HG02798 (cell line): ENCODE measurements around the gene TIRAP.
"Not testable (repeated sequence)": the region's sequence is repeated elsewhere in the genome, so short reads cannot be mapped to it uniquely, and the experiment has no call there.

Experiments
- ATAC-seq: cut with Tn5 transposase; IDR thresholded peaks from one replicate; pipeline ENCODE4 v1.9.1; 2021; ENCODE audit warnings: mild to moderate bottlenecking; ENCODE audit not compliant: unreplicated experiment, poor library complexity

The TIRAP gene

DNA sequence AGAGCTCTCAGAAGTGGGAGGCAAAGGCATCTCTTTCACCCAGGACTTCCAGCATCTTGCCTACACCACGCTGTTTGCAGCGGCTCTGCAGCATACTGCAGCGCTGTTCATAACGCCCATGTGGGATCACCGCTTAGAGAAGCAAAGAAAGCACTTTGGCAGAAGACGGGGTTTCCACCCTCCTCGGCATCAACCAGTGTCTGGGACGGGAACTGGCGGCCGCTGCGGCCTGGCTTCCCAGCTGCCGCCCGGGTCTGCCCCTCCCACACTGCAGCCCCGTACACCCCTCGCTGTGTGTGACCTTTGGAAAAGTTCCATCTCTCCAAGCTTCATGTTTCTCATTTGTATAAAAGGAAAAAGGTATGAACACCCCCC is 545 bp upstream of the TIRAP start:
- no peak for ATAC-seq

DNA sequence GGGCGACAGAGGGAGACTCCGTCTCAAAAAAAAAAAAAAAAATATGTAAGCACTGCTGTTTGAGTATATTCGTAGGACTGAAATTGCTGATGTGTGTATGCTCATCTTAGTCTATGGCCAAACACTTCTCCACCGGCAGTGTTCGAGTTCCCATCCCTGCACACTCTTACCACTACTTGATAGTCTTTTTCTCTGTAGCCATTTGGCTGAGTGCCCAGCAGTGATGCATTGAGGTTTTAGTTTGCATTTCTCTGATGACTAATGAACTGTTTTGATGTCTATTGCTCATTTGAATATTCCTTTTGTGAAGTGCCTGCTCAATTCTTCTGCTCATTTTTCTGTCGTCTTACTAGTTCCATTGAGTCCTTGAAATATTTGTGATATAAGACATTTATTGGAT is 1.9 kb downstream of the TIRAP start:
- peak; percentile 63 for ATAC-seq

DNA sequence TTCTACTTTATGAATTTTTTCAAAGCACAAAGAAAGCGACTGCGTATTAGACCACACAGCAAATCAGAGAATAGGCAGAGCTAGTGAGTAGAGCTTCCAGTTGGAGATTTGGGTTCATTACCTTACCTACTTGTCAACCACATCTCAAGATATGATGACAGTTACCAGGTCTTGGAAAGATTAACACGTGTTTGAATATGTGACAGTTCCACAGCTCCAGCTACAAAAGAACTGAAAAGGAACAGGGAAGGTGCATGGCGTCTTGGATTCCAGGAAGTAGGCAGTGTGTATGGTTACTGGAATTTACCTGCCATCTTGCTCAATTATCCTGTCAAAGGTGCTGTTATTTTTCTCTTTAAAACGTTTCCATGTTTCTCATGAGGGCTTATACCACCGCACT is 5.3 kb downstream of the TIRAP start:
- ATAC-seq: no peak

DNA sequence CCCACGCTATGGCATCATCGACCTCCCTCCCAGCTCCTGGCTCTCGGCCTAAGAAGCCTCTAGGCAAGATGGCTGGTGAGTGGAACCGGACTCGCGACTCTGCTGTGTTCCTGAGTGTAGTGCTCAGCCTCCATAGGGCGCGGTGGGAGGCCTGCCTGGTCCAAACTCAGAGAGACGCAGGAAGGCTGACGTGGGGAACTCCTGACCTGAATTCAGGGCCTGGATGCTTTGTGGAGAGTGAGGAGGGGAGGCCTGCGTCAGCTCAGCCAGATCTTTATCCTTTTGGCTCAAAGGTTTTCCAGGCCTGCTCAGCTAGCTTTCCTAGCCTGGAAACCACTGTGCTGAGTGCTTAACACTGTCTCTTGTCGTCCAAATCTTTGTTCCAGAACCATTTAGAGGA is 8.0 kb downstream of the TIRAP start:
- ATAC-seq: no peak

DNA sequence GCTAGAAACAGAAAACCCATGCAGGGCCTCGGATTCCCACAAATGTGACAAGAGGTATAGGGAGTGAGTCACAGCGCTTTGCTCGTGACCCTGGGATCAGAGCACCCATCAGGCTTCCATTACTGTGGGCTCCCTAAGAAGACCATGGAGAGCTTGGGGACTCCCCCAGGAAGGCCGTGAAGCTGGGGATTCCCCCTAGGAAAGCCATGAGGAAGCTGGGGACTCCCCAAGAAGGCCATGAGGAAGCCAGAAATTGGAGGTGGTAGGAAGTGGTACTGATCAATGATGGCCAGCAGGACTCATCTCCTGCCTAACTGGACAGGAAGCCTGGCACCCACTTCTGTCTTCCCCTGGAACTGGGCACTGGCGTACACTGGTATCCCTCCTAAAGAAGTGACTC is 10.8 kb downstream of the TIRAP start:
- peak; percentile 47 for ATAC-seq

DNA sequence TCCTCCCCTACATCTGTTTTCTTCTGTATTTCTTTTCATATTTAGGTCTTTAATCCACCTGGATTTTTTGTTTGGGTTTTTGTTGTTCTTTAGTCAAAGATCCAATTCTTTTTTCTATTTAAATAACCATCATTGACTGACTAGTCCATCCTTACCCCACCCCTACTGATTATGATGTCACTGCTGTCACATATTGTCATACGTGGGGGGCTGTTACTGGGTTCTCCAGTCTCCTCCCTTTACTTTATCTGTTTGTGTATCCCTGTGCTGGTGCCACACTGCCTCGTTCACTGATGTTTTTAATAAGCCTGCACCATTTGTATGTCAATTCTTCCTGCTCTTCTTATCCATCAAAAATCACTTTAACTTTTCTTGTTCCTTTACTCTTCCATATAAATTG is 14.1 kb downstream of the TIRAP start:
- no peak for ATAC-seq

DNA sequence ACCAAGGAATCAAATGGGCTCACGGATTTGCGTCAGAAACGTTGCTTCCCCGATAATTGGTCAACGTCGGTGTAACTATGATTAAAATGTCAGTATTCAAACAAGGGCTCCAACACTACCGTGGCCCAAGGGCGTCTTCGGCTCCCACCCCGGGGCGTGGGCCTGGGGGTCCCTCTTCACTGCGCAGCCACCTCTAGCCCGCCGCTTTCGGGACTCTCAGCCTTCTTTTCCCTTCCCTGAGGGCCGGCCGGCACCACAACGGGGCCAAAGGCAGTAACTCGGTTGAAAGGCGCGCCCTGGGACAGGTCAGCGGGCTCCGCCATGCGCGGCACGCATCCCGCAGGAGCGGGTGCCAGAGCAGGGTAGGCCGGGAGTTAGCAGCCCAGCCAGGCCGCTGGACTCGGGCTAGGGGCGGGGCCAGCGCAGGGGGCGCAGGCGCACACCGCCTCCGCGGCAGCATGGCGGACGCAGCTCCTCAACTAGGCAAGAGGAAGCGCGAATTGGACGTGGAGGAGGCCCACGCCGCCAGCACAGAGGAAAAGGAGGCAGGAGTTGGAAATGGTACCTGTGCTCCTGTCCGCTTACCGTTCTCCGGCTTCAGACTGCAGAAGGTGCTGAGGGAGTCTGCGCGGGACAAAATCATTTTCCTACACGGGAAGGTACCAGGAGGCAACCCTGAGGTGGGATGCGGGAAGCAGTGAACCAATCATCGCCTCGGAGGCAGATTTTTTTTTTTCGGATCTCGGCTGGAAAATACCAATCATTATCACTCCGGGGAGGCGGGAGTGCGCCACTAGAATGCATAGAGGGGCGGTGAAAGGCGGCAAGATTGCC is 20.9 kb downstream of the TIRAP start, which contains the start of gene DCPS:
Gene DCPS (plus strand): TSS at position 438 of the 834 bp plus-strand sequence. CDS start 21 bp downstream, at position 459.
- peak; percentile 92 for ATAC-seq

DNA sequence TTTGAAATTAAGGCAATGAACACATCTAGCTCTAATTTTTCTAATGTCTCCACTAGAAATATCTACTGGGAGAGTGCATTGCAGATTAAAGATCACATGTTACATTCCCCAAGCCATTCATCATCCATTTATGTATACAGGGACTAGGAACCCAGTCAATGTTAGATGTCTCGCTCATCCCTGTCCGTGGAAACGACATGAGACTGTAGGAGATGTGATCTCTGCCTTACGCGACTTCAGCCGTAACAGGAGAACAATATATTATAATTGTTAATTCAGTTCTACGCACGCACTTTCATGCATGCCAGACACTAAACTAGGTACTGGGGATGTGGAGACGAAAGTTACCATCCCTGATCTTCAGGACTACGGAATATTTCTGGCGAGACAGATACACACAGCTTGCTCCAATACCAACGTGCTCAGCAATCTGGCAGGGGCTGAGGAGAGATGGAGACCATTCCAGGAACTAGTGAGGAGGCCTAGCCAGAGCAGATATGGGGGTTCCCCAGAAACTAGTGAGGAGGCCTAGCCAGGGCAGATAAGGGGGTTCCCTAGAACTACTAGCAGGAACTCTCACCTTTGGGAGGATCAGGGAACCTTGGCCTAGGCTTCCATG is 21.7 kb downstream of the TIRAP start:
- ATAC-seq: peak; percentile 29

DNA sequence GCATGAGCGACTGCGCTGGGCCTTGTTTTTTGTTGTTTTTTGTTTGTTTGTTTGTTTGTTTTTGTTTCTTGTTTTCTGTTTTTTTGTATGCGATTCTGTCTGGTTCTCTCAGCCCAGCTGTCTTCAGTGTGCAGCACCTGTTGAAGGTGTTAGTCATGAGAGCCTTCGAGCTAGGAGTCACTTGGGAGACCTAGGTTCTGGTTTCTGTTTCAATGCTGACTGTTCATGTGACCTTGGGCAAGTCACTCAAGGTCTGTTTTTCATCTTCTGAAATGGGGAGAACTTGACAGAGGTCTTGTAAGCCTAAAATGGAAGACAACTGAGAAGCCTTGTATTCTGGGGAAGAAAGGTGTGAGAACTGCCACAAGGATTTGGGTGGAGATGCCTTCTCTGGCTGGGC is 22.8 kb downstream of the TIRAP start:
- ATAC-seq: peak; percentile 66

DNA sequence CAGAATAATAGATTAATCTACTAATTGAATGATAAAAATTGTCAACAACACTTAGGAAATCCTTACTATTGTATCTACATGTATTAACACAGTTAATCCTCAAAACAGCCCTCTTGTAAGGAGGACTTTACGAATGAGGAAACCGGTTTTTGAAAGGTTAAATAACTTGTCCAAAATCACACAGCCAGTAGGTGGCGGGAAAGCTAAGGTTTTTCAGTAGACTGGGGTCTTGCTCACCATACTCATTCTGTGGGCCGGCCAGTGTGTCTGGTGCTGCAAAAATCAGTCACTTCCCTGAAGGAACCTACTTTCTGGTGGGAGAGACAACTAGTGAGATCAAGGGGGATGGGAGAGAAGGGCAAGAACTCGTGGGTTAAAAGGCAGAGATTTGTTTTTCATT is 24.8 kb downstream of the TIRAP start:
- ATAC-seq: no peak

DNA sequence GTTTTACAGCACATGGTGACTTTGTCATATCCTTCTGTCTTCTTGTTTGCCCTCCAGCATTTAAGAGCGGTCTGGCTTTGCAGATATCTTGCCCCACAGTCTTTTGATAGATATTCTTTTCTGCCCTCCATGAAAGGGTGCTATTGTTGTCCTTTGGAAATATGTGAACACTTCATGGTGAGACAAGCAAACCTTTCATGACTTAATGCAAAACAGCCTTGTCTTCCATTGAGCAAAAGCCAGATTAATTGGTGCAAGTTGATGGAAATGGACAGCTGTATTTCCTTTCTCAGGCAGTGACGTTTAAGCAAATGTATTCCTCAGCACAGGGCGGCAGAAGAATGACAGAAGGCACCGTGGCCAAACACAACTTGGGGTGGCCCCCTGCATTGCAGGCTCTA is 25.4 kb downstream of the TIRAP start:
- no peak for ATAC-seq

DNA sequence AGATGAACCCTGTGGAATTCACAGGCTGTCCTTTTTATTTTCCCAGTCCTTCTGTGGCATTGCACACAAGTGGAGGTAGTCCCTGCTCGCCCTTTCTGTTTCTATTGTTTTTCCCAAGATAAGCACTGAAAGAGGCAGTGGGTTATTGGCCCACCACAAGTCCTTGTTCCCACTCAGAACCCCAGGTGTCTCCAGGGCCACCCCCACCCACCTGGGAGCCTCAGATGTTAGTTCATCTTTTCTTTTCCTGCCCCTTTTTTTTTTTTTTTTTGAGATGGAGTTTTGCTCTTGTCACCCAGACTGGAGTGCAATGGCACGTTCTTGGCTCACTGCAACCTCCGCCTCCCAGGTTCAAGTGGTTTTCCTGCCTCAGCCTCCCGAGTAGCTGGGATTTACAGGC is 25.9 kb downstream of the TIRAP start:
- not testable (repeated sequence) for ATAC-seq

DNA sequence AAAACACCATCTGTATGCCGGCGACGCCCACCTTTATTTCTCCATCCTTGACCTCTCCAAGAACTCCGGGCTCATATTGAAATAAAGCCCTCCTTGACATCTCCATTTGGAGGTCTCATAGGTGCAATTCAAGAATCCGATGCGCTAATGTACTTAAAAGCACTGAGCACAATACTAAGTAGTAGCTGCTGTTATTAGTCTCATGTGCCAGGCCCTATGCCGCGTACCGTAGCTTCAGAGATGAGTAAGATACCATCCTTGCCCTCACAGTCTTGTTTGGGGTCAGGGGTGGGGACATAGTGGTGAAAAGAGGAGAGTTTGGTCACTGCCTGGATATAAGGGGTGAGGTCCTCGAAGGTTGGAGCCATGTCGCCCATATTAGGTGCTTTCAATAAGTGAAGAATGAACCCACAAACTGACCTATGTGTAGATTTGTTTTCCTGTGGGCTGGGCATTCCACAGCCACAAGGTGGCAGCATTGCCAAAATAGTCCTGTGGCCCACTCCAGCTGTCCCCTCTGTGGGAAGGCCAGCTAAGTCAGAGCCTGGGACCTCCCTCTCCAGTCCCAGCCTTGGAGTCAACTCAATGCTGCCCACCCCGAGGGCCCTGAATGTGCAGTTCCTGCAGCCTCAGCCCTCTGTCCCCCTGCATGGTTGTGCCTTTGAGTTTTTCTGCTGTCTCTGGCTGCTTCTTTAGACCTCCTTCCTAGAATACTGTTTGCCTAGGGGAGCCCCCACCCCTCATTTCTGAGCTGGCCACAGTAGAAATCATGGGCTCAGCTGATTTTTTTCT is 27.5 kb downstream of the TIRAP start:
- ATAC-seq: peak; percentile 39

DNA sequence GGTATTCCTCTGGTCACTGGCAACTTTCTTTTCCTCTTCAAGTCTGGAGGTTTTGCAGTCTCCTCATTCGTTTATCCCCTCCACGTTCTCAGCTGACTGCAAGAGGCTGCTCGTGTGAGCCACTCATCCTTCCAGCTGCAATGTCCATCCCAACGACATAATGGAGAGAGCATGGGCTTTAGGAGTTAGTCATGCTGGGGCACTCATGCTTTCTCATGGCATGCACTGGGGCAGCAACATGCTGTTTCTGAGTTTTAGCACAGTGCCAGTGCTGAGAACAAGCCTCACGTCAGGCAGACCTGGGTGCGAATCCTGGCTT is 28.1 kb downstream of the TIRAP start:
- no peak for ATAC-seq

DNA sequence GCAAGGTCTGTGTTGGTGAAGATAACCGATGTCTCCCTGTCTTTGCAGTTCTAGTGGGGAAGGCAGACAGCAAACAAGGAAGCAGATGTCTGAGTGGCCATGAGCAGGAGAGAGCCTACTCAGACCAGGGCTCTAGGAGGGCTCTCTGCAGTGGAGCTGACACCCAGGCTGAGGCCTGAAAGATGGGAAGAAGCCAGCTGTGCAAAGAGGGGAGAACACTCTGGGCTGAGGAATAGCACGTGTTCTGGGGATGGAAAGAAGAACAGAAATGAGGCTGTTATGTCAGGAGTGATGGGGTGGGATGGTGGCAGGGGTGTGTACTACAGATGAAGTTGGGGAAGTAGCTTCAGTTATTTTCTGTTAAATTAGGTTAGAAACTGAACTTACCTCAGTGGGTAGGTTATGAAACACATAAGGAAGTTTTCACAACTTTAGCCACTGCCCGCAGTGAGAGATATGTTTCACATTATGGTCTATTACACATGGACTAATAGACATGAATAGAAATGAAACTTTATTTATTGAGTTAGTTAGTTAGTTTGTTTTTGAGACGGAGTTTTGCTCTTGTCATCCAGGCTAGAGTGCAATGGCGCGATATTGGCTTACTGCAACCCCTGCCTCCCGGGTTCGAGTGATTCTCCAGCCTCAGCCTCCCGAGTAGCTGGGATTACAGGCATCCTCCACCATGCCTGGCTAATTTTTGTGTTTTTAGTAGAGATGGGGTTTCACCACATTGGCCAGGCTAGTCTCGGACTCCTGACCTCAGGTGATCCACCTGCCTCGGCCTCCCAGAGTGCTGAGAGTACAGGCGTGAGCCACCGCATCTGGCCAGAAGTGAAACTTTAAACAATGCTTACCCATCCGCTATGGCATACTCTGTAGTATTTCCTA is 28.8 kb downstream of the TIRAP start:
- ATAC-seq: peak; percentile 76

DNA sequence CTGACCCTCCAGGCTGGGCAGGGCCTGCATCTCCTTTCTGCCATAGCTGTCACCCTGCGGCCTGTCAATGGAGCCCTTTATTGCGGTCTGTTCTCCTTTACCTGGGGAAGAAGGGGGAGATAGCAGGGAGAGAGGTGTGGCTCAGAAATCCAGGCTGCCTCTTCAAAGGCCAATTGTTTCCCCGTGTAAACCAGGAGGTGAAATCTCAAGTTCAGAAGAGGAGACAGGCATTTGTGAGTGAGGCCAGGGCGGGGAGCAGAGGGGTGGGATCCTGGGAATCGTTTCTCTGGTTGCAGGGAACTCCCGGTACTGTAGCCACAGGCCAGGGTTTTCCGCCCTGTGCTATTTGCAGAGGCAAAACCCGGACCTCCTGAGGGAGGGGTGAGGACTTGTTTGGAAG is 30.1 kb downstream of the TIRAP start:
- no peak for ATAC-seq

DNA sequence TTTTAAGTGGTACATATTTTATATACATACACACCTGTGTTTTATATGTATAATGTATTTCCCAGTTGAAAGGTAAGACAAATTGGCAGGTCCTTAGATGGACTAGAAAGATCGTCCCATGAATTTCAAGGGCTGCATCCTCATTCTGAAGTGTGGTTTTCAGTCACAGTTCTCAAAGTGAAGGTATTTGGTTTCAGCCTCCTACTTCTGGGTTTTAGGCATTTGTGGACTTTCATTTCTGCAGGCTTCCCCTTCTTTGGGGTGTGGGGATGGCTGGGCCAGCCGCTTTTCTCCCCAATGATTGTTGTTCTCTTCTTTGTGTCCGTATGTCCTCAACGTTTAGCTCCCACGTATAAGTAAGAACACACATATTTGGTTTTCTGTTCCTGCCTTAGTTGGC is 30.9 kb downstream of the TIRAP start:
- ATAC-seq: no peak

DNA sequence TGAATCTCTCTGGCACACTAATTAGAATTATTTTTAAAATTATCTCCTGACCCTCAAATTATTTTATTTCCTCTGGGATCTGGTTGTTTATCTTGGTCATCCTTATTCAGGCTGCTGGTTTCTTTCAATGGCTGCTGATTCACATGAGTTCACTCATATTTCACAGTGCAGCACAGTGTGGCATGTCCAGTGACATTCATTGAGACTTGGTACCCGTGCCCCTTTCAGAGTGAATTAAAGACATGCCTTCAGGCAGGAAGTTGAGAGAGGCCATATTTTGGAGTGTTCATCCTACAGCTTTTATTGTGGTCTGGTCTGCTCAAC is 34.5 kb downstream of the TIRAP start:
- no peak for ATAC-seq

DNA sequence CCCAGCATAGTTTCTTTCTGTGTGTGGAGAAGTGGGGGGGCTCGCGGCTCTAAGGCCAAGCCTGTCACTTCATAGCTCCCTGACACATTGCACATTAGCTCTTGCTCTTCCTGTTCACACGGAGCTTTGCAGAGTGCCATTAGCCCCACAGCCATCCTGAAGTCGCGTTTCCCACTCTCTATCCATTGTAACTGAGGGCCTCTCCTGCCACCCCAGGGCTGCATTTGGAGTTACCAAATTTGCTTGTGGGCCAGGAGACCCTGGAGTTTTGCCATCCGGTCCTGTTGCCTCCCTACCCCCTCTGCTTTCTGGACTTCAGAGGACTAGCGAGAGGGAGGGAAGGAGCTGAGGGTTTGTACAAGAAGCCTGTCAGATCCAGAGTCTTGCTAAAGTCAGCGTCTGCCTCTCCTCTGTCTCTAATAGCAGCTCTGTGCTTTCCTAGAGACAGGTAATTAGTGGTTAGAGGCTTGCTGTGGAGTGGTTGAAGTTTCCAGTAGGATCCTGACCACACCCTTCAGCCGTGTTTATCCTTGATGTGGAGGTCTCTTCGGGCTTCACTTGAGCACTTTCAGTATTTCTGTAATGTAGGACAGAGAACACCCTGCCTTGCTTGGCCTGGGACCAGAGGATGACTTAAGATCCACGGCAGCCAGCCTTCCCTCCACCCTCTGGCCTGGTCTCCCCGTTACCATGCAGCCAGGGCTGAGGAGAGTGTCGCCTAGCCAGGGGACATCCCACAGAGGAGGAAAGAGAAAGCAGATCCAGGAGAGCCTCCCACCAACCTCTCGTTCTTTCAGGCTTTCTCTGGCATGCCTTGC is 35.1 kb downstream of the TIRAP start:
- peak; percentile 35 for ATAC-seq
